CD4-positive, alpha-beta T cell treated with Interleukin-1 beta for 1 hour (primary cell): ENCODE measurements around the gene EFCAB6.

ENCODE experiments used
- DNase-seq, 2 donors: peaks; one replicate each; pipeline ENCODE4 v3.0.0-alpha.2; 2020 to 2022

EFCAB6 gene

DNA sequence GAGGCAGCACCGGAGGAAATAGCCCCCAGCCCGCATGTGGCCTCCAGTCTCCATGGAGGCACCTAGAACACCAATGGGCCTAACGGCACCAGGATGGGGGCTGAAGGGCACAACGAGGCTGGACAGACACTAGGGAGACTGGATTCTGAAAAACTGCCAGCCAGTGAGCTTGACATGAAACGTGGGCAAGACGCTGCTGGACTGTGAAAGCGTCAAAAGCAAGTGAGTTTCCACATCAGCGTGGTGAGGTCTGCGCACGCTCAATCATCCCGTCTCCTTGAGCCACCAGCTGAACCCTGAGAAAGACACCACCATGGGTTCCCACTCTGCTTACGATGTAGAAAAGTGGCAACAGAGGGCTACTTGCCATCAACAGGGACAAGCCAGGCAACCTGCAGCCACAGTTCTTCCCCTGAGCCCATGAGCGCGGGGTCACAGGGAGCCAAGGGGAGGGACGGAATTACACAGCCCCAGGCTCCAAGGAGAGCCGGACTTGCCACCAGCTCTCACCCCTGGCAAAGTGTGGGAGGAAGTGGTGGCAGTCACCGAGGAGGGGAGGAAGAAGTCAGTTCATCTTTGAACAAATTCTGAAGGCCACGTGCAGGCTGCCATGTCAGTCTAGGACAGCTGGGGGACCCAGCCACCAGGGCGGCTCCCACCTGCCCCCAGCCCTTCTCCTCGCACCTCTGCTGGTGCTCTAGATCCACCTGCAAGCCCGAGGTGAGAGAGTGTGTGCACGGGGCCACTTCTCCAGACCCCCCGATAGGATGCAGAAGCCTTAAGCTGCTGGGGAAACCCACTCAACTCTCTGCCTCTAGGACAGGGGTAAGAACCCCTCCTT is 269.2 kb downstream of the EFCAB6 start:
- DNase-seq, result no peak

DNA sequence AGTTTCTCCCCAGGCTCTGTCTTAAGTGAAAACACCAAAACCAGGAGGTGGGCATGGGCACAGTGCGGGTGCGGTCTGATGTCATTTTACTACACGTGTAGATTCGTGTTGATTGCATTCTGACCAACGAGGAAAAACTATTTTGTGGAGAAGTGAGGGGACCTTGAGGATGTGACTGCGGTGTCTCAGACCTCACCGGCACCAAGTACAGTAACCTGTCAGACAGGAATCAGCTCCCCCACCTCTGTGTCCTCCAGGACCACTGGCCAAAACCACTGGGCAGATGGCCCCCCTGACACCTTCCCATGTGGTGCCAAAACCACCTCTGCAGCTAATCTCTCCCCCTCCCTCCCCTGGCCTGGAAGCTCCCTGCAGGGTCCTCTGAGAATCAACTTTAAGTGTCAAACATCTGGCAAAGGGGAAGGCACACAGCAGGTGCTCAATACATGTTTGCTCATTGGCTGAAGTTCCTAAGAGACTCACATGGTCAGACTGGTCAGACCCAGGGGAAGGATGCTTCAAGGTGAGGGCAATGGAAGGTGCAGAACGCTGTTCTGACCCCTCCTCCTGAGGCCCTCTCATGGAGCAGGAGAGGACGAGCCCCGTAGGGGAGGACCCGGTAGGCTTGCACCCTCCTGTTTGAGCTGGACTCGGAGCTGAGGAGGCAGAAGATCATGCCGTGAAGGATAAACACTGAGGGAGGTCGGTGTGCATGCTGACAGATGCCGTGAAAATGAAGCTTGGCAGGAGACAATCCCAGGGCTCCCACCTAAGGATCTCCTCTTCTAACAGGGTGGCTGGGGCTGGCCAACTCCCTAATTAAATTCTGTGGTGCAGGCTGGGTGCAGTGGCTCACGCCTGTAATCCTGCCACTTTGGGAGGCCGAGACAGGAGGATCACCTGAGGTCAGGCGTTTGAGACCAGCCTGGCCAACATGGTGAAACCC is 270.4 kb downstream of the EFCAB6 start:
- DNase-seq, result no peak

DNA sequence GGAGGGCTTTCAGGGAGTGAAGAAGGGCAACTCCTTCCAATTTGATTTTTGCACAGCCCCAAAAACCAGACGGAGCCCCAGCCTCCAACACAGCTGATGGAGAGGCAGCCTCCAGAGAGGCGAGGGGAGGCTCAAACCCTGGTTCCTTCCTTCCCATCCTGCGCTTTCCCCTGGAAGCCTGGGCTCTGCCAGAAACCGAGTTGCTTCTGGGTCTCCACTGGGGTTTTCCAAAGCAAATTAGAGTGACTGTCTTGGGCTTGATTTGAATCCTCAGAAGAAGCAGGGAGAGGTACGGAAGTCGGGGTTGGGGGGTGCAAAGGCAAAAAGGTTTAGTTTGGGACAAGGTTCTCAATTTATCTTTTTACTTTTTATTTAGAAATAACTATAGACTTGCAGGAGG is 271.1 kb downstream of the EFCAB6 start:
- DNase-seq, result no peak

DNA sequence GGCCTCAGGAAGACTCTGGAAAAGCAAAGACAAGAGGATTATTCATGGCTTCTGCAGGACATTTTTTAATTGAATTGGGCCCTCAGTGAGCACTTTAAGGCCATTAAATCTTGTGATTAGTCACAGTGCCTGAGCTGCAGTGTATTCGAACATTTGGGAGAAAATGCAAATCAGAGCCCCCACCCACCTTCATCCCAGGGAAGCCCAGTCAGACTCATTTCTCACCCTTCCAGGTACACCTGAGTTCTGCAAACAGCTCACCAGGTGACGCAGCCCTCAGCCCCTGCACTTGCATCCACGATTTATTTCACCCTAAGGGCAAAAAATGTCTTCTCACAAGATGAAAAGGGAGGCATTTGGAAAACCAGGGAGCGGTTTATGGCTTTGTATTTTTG is 271.6 kb downstream of the EFCAB6 start:
- DNase-seq, result no peak

DNA sequence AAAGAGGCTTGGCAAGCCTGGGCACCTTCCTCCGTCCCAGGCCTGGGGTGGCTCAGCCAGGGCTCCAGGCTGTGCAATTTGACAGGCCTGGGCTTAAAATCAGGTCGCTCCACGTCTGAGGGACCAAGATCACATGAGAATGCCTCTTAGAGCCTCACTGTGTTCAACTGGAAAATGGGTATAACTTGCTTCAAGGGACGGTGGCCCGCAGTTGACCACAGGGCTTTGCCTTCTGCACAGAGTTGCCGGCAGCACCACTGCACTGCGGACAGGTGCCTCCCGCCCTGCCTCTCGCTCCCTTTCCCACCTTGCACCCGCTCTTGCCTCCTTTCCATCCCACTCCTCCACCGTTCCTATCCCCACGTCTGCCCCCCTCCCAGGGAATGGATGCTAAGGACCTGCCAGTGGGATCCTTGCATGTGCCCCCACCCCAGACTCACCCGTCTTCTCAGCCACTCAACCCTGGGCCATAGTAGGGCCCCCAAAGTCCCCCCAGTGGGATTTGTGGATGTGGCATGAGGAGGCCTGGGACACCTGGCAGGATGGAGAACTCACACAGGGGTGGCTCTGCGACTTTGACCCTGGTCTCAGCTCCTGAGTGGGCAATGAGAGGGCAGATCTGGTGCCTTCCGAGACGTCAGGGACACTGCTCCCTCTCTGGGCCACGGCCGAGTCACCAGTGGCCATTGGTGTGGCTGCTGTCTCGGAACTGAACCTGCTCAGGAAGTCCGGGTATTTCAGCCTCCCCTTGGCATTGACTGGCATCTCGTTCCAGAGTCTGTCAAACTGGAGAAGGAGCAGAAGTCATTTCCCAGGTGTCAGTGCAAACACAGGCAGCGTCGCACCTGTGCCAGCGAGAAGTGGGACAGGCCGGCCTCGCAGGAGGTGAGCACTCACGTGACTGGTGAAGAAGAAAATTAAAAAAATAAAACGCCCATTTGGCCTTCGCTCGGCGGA is 272.3 kb downstream of the EFCAB6 start:
- DNase-seq, result no peak

DNA sequence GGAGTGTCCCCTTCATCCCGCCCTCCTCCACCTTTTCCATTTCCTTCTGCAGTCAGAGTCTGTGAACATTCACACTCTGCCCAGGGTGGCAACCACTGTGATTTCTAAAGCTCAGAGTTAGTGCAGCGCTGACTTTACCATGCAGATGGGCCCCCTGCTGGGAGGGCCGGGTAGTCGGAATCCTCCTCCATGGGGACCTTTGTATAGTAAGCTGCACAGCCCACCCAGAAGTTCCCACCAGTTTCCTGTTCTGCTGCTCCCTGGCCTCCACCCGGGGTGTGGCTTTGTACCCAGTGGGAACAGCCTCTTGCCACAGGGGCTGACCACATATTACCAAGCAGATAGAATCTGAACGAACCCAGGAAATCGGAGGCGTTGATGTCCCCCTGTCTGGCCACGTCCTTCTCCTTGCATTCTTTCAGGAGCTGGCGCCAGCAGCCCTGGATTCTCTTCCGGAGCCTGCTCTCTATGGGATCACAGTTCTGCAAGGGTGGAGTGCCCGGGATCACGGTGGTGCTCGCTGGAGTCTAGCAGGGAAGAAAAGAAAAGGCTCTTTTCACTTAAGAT is 275.0 kb downstream of the EFCAB6 start:
- no peak for DNase-seq

DNA sequence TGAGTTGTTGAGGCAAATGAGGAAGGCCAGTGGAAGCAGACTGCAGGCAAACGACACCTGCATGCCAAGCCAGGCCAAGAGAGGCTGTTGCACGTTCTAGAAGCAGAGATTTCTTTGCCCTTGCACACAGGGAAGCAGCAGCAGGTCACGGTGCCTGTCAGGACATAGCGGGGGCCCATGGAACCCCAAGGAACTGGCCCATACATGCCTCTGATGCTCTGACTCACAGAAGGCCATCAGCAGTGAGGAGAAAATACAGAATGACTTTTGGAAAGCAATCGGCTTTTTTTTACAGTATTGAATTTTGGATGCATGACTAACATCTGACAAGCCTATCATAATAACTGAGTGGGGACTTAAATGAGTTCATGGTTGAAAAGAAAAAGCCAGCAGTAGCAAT is 276.4 kb downstream of the EFCAB6 start:
- no peak for DNase-seq

DNA sequence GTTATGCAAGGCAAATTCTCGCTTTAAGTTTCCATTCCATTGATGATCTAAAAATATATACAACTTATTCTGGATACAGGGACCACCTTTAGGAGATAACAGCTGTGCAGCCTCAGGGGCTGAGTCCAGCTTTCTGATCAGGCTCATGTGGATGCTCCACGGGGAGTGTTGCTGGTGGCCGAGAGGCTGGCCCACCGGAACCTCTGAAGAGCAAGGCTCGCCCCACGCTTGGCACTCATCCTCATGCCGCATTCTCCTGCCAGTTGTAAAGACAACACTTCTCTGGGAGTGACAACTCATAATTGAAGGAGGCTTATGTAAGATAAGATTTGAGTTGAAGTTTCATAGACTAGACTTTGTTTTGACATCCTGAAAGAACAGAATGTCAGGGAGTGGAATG is 276.8 kb downstream of the EFCAB6 start:
- DNase-seq, result no peak

DNA sequence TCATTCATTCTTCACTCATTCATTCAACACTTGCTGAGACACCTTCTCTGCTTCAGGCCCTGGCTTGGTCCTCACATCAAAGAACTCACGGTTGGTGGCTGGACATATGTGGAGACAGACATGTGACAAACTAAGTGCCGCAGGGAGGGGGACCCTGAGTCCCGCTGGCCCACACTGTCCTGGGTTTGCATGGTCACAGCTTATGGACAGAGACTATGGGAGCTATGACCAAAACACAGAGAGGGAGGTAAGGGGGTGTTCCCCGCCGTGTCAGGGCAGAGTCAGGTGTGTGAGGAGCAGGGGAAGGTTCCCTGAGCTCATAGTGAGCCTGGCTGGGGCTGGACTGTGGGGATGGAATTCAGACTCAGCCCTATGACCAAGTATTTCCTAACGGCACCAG is 277.2 kb downstream of the EFCAB6 start:
- DNase-seq, result no peak

DNA sequence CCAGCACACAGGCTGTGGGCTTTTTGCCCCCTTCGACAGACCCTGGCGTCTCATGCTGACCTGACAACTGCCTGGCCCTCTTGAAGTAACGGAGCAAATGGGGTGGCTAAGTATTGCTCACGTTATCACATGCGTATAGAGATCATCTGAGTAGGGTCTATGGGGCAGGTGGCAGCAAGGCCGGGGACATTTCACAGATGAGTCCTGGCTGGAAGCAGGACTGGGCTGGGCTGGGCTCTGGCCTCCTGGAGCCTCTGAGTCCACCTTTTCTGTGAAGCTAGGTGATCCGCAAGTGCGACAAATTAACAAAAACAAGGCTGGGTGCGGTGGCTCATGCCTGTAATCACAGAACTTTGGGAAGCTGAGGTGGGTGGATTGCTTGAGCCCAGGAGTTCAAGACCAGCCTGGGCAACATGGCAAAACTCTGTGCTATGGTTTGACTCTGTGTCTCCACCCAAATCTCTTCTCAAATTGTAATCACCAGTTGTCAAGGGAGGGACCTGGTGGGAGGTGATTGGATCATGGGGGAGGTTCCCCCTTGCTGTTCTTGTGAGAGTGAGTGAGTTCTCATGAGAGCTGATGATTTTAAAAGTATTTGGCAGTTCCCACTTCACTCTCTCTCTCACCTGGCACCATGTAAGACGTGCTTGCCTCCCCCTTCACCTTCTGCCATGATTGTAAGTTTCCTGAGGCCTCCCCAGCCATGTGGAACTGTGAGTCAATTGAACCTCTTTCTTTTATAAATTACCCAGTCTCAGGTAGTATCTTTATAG is 278.3 kb downstream of the EFCAB6 start:
- DNase-seq, result no peak

DNA sequence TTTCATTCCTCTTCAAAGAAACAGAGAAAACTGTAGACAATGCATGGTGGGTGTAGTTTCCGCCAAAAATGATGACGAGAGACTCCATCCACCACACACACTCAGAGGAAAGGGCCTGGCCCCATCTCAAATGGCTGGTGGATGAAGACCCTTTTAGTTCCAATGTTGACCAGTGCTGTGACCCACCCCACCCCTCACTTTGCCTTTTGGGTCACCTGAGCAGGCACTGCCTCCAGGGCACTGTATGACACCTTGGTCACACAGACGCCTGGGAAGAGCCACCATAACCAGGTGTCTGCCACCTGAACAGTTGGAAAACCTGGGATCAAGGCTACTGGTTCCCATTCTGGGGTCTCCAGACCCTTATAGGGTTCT is 279.0 kb downstream of the EFCAB6 start:
- DNase-seq, result no peak

DNA sequence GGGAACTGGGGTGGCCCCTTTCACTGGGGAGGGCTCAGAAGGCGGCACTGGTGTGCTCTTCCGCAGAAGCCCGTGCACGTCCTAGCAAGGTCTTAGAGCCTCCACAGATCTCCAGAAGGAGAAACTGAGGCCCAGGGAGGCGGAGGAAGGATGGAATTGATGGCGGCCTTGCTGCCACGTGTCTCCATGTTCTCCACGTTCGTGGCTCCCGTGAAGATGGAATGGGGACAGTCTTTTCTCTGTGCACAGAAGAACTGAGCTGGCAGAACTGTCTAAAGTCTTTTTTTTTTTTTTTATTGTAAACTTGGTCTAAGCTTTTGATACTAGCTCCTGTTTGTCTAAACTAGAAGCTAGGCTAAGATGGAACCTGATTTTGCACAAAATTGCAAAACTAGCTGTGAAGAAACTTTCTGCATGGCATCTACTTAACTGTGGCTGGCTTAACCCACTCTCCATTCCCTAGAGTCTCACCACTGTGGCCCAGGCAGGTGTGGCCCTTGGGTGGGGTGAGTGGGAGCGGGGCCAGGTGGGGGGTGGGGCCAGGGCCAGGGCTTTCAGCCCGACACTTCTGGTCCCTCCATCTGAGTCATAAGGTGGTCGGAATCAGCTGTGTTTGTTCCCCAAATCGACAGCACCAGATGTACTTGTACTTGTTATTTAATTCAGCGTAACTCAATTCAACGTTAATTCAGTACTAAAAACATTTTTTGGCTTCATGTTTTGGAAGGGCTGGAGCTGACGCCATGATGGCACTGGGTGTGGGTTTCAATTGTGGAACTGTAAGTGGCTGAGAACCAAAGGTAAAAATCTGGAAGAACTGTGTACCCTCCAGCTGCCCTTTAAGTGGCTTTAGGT is 279.6 kb downstream of the EFCAB6 start:
- DNase-seq, result no peak

DNA sequence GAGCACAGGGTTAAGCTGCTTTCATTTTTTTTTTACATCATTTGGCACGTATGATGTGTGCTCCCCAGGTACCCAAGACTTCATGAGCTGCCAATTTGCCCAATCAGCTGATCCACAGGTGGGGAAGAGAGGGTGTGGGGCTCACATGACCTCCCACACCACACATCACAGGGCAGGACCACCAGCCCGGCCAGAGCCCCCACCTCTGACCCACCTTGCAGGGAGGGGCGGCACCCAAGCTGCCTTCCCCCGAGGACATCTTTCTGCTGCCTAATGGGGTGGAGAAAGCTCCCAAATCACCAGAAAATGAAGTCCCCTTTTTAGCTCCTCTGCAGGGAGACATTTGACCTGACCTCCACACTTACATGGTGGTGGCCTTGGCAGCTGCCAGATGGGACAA is 280.5 kb downstream of the EFCAB6 start:
- no peak for DNase-seq

DNA sequence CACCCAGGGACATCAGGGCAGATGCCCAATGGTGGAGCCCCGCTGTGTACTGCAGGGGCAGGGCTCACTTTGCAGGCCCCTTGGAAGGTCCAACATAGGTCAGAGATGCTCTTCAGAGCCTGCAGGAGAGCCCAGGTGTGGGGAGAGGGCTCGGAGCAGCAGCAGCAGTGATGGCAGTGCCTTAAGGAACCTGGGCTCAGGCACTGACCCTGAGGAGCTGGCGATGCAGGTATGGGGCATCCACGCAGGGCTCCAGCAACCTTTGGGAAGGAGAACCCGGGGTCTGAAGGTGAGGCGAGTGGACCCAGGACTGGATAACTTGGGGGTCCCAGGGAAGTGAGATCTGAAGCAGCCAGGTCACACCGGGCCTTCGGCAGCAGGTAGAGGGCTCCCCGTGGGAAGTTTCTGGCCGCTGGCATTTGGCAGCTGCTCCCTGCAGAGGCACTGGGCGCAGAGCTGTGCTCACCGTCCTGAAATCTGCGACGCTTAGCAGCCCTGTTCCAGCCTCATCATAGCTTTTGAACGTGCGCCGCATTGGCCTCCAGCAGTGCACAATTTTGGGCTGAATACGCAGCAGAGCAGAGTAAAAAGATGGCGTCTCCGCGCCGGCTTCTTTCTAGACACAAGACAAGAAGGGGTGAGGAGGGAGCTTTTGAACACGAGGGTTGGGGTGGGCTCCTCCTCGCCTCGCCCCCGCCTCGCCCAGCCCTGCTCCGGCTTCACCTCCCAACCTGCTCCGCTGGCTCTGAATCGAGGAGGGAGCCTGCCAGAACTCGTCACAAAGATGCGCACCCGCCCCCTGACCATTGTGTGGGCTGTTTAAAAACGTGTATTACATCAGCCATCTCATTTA is 281.5 kb downstream of the EFCAB6 start:
- DNase-seq, result no peak

DNA sequence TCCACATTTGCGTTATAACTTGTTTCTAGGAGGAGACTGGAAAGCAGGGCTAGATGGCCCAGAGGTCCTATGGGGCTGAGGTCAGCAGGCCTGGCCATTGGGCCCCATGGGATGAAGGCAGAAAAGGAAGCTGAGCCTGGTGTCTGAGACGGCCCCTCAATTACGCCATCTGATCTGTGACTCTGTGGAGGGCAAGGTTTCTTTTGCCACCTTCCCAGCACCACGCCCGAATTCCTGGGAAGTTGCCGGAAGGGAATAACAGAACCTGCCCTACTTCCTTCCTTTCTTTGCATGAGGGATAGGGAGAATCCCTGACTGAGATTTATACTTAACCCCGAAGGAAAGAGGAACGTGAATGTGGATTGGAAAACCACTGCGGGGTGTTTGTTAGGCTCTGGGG is 282.2 kb downstream of the EFCAB6 start:
- DNase-seq, result no peak

DNA sequence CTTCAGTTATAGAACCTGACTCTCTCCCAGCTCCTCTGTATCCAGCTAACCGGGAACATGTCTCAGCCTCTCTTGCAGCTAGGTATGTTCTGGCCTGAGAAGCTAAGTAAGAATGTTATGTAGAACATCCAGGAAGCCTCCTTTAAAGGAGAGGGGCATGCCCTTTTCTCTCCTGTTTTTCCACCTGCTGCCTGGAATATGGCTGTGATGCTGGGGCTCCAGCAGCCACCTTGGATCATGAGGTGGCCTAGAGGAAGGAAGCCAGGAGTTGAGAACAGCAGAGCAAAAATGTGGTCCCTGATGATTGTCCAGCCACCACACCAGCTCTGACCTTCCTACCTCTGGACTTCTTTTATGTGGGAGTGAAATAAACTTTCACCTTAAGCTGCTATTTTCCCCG is 282.6 kb downstream of the EFCAB6 start:
- DNase-seq, result no peak

DNA sequence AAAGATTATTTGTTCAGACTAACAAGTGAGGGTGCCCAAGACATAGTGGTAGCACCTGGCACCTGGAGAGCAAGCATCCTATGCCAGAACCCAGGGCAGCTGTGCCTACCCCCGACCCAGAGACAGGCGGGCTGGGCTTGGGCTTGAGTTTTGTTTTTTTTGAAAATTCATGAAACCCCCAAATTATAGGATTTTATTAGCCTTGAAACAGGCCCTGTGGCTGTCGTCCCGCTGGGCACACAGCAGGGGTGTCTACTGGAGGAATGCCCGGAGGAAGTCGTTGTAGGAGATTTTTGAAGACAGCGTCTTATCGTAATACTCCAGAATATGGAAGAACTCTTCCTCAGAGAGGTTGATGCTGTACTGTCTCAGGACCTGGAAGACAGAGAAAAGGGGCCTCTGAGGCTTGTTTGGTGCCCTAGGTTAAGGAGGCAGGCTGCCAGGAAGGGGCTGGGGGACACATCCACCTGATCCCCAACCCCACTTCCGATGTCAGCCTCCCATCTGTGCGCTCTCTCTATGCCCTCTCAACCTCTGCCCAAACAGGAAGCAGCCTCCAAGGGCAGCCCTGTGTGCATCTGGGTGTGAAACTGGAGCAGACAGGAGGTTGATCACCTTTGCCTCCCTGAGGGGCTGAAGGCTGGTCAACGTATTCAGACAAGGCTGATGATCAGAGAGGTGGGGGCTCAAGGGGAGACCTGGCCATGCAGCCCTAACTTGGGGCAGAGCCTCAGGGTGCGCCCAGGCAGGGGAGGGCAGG is 283.3 kb downstream of the EFCAB6 start:
- no peak for DNase-seq

DNA sequence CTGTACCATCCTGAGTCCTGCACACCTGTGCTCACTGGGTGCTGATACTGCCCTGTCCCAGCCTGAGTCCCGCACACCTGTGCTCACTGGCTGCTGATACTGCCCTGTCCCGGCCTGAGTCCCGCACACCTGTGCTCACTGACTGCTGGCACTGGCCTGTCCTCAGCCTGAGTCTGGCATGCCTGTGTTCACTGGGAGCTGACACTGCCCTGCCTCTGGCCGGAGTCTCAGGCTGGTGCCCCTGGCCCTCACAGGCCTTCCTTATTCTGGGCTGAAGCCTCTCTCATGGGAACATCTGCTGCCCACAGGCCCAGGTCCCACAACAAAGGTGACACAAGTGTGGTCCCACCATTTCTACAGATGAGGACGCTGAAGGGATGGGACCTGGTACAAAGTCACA is 285.2 kb downstream of the EFCAB6 start:
- no peak for DNase-seq

DNA sequence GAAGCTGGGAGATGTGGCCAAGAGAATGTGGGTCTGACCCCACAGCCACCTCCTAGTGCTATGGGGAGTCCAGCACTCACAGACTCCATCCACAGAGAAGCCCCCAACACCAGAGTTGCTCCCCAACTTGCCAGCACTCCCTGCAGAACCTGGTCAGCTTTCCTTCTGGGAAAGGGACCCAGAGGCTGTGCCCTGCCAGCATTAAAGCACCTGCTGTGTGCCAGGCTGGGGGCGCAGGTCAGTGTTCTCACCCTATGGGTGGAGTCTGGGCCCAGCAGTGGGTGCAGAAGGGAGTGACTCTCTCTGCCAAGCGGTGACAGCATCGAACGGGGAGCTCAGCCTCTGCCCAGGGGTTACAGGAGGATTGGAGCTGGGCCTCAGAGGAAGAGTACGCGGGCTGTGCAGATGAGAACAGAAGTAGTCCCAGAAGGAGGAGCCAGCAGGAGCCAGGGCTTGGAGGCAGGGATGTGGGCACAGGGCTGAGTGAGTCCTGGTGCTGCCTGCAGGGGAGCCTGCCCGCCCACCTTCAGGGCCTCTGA is 285.9 kb downstream of the EFCAB6 start:
- DNase-seq, result no peak
